GM18507 (cell line): ENCODE measurements around the gene ZNRF2.

Experiments
- DNase-seq: peaks from one replicate; pipeline ENCODE4 v3.0.0; 2011; ENCODE audit warnings: low read depth; ENCODE audit not compliant: insufficient read length; ENCODE audit errors: extremely low spot score
- FAIRE-seq: peaks from 2 replicates; lab custom pipeline; 2011; peaks lifted over from hg19 to GRCh38; lab: Jason Lieb, UNC

ZNRF2 gene

GRCh38 chr7:30347226-30348082 is 63.1 kb downstream of the ZNRF2 start:
- DNase-seq = no peak
- FAIRE-seq = no peak

DNA sequence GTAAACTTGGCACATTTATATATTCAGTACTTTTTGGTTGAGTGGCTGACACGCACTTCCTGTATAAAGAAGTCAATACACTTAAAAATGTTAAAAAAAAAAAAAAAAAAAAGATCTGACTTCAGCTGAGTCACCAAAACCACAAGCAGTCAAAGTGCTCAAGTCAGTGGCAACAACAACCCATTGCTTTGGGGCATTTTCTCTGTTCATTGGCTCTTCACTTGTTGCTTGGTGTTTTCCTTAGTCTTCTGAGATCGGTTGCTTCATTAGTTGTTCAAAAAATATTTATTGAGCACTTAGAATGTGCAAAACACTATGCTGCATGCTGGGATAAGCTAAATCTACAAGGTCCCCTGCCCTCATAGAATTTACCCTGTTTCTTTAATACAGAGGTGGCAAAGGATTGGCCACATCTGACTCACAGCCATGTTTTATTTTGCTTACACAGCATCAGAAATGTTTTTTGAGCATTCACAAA is 63.7 kb downstream of the ZNRF2 start:
- FAIRE-seq (peak; percentile 93), DNase-seq (no peak)

GRCh38 chr7:30349170-30349569 is 64.8 kb downstream of the ZNRF2 start:
- no peak for DNase-seq
- peak; percentile 15 for FAIRE-seq

- FAIRE-seq = peak; percentile 24
Measured at GRCh38 chr7:30349816-30350215, 65.4 kb downstream of the ZNRF2 start.

DNA sequence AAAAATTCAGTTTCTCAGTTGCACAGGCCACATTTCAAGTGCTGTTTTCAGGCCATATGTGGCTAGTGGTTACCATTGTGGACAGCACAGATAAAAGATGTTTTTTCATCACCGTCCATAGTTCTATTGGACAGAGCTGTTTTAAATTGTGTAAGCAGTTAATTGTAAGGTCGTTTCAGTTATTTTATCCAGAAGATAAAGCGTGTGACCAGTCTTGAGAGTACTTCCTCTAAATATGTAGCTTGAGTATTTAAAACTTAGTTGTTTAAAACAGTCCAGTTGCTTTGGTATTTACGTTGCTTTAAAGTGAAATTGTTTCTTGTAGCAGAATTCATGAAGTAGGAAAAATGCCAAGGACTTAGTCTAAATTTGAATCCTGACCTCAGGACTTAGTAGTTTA is 66.9 kb downstream of the ZNRF2 start:
- peak; percentile 45 for FAIRE-seq
- no peak for DNase-seq

More at GRCh38 chr7:30349816-30350215, 65.4 kb downstream of the ZNRF2 start:
- DNase-seq = no peak

DNA sequence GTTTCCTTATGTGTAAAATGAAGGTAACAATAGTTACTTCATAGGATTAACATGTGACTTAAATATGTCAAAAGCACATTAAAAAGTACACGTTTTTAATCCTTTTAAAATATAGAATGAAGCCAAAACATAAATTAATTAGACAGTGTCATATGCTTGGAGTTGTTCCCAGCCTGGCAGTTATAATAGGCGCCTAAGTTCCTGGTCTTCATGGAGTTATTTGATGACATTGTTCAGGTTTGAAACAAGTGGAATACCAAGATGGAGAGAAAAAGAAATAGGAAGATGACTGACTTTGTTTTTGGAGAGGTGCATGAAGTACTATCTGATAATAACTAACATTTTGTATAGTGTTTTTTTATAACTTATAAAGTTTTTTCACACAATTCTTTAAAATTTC is 67.3 kb downstream of the ZNRF2 start:
- no peak for DNase-seq
- no peak for FAIRE-seq

- DNase-seq = no peak
- FAIRE-seq = no peak
Measured at GRCh38 chr7:30352169-30352568, 67.8 kb downstream of the ZNRF2 start.

DNA sequence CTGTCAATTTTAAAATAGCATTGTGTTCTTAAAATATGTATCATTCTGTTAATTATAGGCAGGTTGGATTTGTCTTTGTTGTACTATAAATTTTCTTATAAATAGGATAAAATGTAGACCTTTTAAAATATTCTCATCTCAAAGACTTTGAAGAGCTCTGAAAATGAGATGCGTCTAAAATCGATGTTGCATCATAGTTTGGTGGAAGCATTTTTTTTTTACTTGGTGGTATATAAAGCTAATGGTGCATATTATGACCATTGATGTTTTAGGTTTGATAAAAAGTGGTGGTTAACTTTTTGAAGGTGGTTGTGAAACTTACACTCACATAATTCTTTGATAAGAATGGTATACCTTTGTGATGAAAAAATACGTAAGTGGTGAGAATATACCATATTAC is 69.1 kb downstream of the ZNRF2 start:
- DNase-seq = no peak
- no peak for FAIRE-seq

GRCh38 chr7:30353932-30354607 is 69.7 kb downstream of the ZNRF2 start:
- DNase-seq (no peak), FAIRE-seq (no peak)

DNA sequence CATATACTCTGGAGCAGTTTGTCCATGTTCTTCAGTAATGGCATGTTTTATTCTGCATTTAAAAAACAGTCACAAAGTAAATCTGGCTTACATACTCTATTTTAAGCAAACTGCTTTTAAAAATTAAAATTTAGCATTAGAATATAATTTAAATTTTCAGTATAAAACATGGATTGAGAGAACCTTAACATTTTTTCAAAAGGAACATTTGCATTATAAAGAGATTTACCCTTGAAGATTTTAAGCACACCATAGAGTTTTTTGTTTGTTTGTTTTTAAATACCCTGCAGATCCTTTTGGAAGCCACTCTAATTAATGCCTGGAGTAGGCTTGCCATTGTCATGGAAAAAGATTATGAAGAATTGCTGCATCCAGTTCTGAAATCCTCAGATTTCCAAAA is 70.4 kb downstream of the ZNRF2 start:
- no peak for DNase-seq
- FAIRE-seq = no peak

- DNase-seq (no peak), FAIRE-seq (no peak)
Measured at GRCh38 chr7:30359957-30360356, 75.6 kb downstream of the ZNRF2 start.

DNA sequence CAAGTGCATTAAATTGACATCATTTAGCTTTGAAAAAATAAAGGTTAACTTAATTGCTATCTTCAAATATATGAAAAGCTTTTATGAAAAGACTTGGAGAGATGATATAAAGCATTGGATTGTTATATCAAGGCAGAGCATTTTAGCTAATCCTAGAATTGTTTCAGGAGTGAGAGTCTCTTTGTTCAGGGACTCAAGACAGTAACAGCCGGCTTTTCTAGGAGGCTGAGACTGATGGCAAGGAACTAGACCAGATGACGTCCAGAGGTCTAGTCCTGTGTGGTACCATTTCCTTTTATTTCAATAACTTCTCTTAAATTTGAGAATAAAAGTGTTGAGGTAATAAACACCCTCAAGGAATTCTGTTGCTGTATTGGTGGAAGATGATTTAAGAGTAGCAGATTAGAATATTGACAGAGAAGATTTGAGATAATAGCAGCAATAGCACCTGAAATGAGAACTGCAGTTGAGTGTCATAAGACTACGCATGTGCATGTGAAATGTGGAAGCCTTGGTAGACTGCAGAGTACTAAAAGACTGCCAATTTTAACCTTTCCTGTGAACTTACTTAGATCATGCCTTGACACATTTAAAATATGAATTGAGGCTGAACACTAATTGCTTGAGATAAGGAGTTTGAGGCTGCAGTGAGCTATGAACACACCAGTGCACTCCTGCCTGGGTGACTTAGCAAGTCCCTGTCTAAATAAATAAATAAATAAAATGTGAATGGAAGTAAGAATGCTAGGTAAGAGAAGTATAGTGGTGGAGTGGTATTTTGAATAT is 79.6 kb downstream of the ZNRF2 start:
- FAIRE-seq (peak; percentile 21), DNase-seq (no peak)

GRCh38 chr7:30364773-30365172 is 80.4 kb downstream of the ZNRF2 start:
- no peak for DNase-seq
- FAIRE-seq = peak; percentile 44

DNA sequence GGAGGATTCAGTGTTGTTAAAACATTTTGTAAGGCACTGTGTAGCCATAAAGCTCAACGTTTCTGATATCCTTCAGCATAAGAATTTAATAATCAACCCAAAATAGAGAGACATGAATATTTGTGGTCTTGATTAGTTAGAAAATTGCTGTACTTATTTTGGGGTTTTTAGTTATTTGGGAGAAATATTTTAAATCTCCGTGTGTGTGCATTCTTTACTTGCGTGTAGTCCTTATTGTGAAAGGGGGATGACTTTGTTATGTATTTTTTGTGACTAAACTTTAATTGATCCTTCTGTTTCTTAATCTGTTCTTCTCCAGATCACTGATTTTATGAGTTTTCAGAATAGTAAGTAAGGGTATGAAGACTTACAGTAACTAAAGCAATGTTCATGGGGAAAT is 81.2 kb downstream of the ZNRF2 start:
- FAIRE-seq (no peak), DNase-seq (no peak)

- FAIRE-seq = no peak
- DNase-seq = no peak
Measured at GRCh38 chr7:30366606-30367005, 82.2 kb downstream of the ZNRF2 start.

DNA sequence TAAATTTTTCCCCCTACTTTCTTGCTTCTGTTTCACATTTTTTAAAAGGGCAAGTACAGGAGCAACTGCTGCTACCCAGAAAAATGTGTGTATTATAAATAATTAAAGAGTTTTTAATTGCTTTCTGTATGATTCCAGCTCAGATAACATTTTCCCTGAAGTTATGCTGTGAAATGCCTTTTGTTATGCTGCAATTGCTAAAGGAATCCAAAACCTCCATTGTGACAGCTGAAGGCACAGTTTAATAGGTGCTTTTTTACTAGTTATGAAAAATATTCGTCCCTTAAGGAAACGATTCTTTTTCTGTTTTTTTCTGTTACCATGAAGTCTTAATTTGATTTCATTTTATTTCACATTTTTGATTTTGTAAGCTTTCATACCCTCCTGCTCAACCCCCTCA is 83.2 kb downstream of the ZNRF2 start:
- FAIRE-seq = no peak
- DNase-seq = no peak

DNA sequence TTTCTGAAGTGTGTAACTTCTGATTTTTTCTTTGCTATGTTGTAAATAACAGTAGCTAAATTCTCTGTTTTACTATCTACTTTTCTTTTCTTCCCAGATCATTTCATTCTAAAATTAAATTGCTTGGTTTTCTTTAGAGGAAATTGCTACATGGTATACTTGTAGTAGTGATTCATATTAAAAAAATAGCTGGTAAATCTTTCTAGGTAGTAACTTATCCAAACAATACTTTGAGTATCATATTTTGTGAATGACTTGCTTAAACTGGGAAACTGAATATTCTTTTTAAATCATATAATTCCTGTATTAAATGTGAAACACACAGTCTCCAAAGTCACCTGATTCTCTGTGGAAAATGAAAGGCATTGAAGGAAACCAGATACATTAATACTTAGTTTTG is 85.5 kb downstream of the ZNRF2 start:
- no peak for FAIRE-seq

DNA sequence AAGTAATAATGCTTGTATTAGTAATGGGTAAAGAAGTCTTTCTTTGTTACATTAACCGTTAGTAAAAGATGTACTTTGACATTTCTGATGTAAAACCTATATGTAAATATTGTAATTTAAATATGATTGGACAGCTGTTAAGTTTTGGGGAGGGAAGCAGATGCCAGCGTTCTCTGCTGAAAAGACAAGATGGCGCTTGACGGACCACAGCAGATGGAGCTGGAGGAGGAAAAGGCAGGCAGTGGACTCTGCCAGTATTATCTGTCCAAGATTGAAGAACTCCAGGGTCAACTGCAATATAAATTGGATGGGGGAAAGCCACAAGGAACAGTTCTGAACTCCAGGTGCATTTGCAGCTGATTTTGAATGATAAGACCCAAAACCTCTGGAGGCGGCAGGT is 86.9 kb downstream of the ZNRF2 start:
- DNase-seq (no peak), FAIRE-seq (no peak)

More for the DNA sequence above, 85.5 kb downstream of the ZNRF2 start:
- no peak for DNase-seq

DNA sequence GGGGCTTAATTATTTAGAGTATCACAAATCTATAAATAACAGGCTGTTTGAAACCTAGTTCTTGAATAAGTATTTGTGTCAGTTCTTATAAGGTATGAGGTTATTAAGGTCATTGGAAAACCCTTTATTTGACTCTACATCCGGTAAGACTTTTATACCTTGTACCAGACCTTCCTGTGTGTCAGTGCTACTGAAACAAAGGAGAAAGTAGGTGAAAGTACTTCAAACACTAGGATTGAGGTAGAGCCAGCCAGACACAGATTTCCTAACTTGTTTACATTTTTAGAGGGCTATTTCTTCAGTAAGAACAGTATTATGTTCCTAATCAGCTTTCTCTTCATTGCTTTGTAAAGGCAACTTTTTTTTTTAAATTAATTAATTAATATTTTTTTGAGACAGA is 93.9 kb downstream of the ZNRF2 start:
- FAIRE-seq (no peak), DNase-seq (no peak)

- DNase-seq = no peak
- no peak for FAIRE-seq
Measured at GRCh38 chr7:30379131-30379530, 94.7 kb downstream of the ZNRF2 start.
